ENCODE data around the gene ZNF837.

- TF ChIP-seq CTCF (IDR thresholded peaks at IDR 0.05; ENCODE audit: low read depth, low read length, poor library complexity, severe bottlenecking) = no peak
- no peak for TF ChIP-seq EZH2phosphoT487 (IDR thresholded peaks at IDR 0.05; ENCODE audit: borderline replicate concordance, low read length)
These were observed 16.7 kb downstream of the ZNF837 start for GRCh38 chr19:58364146-58364545.
